ENCODE results near the gene ANP32A.
"Not testable (repeated sequence)": the region's sequence is repeated elsewhere in the genome, so short reads cannot be mapped to it uniquely, and the experiment has no call there.

ANP32A gene

GRCh38 chr15:68781766-68782588 is 38.7 kb downstream of the ANP32A start:
- DNase-seq (ENCODE audit: low read depth in 2 of 2), result no peak

- DNase-seq (ENCODE audit: low read depth in 2 of 2), result no peak
Measured at GRCh38 chr15:68781217-68781616, 39.5 kb downstream of the ANP32A start.

GRCh38 chr15:68778876-68779275 is 41.8 kb downstream of the ANP32A start:
- no peak for DNase-seq (ENCODE audit: low read depth in 2 of 2)

- no peak for DNase-seq (ENCODE audit: low read depth in 2 of 2)
Measured at GRCh38 chr15:68776477-68777270, 44.0 kb downstream of the ANP32A start.

GRCh38 chr15:68775671-68776476 is 44.8 kb downstream of the ANP32A start:
- DNase-seq (ENCODE audit: low read depth in 2 of 2), result no peak

GRCh38 chr15:68775236-68775577 is 45.5 kb downstream of the ANP32A start:
- no peak for DNase-seq (ENCODE audit: low read depth in 2 of 2)

- DNase-seq (ENCODE audit: low read depth in 2 of 2), result no peak
Measured at GRCh38 chr15:68774521-68775235, 46.0 kb downstream of the ANP32A start.

- DNase-seq (ENCODE audit: low read depth in 2 of 2), result no peak
Measured at GRCh38 chr15:68774120-68774519, 46.6 kb downstream of the ANP32A start.

GRCh38 chr15:68773036-68773435 is 47.7 kb downstream of the ANP32A start:
- DNase-seq (ENCODE audit: low read depth in 2 of 2), result no peak

GRCh38 chr15:68770216-68770615 is 50.5 kb downstream of the ANP32A start:
- DNase-seq (ENCODE audit: low read depth in 2 of 2), result no peak

- DNase-seq (ENCODE audit: low read depth in 2 of 2), result no peak
Measured at GRCh38 chr15:68769702-68770101, 51.0 kb downstream of the ANP32A start.

- DNase-seq (ENCODE audit: low read depth in 2 of 2), result no peak
Measured at GRCh38 chr15:68768321-68768720, 52.4 kb downstream of the ANP32A start.

GRCh38 chr15:68767833-68768232 is 52.9 kb downstream of the ANP32A start:
- no peak for DNase-seq (ENCODE audit: low read depth in 2 of 2)

GRCh38 chr15:68765602-68766368 is 54.9 kb downstream of the ANP32A start:
- DNase-seq (ENCODE audit: low read depth in 2 of 2), result no peak

- DNase-seq (ENCODE audit: low read depth in 2 of 2), result no peak
Measured at GRCh38 chr15:68764090-68764489, 56.6 kb downstream of the ANP32A start.

GRCh38 chr15:68763063-68763462 is 57.6 kb downstream of the ANP32A start:
- no peak for DNase-seq (ENCODE audit: low read depth in 2 of 2)

- DNase-seq (ENCODE audit: low read depth in 2 of 2), result not testable (repeated sequence)
Measured at GRCh38 chr15:68759982-68760579, 60.6 kb downstream of the ANP32A start.

GRCh38 chr15:68755731-68756130 is 65.0 kb downstream of the ANP32A start:
- no peak for DNase-seq (ENCODE audit: low read depth in 2 of 2)

- DNase-seq (ENCODE audit: low read depth in 2 of 2), result no peak
Measured at GRCh38 chr15:68751622-68752021, 69.1 kb downstream of the ANP32A start.

GRCh38 chr15:68749793-68750192 is 70.9 kb downstream of the ANP32A start:
- DNase-seq (ENCODE audit: low read depth in 2 of 2), result no peak
